Body of pancreas (tissue), 4 donors: ENCODE data around the gene UBE2I.

Source experiments
- POLR2A ChIP-seq, 3 donors: fragments of 450-650 bp; IDR thresholded peaks; one replicate each; pipeline ENCODE4 v1.6.1; 2016; ENCODE audit warnings: antibody characterized with exemption in 3 of 3, mild to moderate bottlenecking in 2 of 3
- TF ChIP-seq, protein P1 (sequence below), 7 experiments: fragments of 450-650 bp in 4 of 7; fragments of 200-600 bp in 3 of 7; sonication (generic) in 3 of 7; IDR thresholded peaks; one replicate each; pipeline ENCODE4 v1.5.1; 2016 to 2019; ENCODE audit warnings: antibody characterized with exemption in 7 of 7

GRCh38 chr16:1301562-1301961 is 7.9 kb upstream of the UBE2I start:
- TF ChIP-seq, protein P1, sequence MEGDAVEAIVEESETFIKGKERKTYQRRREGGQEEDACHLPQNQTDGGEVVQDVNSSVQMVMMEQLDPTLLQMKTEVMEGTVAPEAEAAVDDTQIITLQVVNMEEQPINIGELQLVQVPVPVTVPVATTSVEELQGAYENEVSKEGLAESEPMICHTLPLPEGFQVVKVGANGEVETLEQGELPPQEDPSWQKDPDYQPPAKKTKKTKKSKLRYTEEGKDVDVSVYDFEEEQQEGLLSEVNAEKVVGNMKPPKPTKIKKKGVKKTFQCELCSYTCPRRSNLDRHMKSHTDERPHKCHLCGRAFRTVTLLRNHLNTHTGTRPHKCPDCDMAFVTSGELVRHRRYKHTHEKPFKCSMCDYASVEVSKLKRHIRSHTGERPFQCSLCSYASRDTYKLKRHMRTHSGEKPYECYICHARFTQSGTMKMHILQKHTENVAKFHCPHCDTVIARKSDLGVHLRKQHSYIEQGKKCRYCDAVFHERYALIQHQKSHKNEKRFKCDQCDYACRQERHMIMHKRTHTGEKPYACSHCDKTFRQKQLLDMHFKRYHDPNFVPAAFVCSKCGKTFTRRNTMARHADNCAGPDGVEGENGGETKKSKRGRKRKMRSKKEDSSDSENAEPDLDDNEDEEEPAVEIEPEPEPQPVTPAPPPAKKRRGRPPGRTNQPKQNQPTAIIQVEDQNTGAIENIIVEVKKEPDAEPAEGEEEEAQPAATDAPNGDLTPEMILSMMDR (IDR thresholded peaks at IDR 0.05): no peak
- TF ChIP-seq POLR2A (IDR thresholded peaks at IDR 0.05): no peak
